ENCODE data around the gene MSI2. TPM values are rescaled to one million over a fixed set of nuclear protein-coding genes. Genes with fewer than 3 reads are reported as not detected.

MSI2 gene
- total RNA-seq, 1 donor from 2014 or later: 23.1 TPM

DNA sequence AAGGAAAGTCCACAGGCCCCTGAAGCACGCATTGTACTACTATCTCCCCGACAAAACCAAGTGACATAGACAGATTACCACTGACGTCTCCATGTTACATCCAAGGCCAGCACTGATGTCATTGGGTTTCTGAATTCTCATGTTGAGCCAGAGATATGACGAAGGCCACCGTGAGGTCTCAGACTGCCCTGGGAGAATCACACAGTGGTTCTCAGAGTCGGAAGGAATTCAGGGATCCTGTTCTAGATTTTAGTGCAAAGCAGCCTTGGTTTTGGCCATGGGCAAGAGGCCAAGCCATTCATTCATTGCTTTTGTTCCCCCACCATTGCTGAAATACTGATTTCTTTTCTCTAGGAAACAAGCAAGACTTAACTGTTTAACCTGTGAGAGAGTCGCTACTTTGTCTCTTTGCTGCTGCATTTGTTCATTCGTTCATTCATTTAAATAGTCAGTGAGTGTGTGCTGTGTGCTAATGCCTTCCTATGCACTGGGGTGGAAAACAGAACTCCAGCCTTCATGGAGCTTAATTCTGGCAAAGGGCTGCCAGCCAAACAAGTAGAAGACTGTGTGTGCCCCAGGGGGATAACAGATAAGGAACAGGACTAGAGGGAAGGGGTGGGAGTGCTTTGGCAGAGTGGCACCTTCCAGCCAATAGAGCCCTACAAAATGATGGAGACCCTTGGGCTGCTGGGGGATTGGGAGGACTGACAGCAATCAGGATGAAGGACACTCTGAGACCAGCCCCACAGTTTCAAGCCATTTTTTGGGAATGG lies 222.3 kb downstream of the MSI2 start:
- Mint-ChIP-seq H3K27ac (ENCODE audit: unreplicated experiment) (no peak overlapping the region), H3K36me3 (ENCODE audit: low read depth) (no peaks in the 10 kb centered on the region), H3K4me1 (ENCODE audit: low read depth) (peaks cover 40% of the 10 kb centered on the region), H3K9me3 (ENCODE audit: low read depth) (no peaks in the 10 kb centered on the region), H3K4me3 (ENCODE audit: unreplicated experiment) (no peak overlapping the region), H3K27me3 (ENCODE audit: low read depth) (no peaks in the 10 kb centered on the region)
- no peak for DNase-seq (ENCODE audit: low spot score)
- TF ChIP-seq, protein P1, sequence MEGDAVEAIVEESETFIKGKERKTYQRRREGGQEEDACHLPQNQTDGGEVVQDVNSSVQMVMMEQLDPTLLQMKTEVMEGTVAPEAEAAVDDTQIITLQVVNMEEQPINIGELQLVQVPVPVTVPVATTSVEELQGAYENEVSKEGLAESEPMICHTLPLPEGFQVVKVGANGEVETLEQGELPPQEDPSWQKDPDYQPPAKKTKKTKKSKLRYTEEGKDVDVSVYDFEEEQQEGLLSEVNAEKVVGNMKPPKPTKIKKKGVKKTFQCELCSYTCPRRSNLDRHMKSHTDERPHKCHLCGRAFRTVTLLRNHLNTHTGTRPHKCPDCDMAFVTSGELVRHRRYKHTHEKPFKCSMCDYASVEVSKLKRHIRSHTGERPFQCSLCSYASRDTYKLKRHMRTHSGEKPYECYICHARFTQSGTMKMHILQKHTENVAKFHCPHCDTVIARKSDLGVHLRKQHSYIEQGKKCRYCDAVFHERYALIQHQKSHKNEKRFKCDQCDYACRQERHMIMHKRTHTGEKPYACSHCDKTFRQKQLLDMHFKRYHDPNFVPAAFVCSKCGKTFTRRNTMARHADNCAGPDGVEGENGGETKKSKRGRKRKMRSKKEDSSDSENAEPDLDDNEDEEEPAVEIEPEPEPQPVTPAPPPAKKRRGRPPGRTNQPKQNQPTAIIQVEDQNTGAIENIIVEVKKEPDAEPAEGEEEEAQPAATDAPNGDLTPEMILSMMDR (IDR thresholded peaks at IDR 0.05): no peak

DNA sequence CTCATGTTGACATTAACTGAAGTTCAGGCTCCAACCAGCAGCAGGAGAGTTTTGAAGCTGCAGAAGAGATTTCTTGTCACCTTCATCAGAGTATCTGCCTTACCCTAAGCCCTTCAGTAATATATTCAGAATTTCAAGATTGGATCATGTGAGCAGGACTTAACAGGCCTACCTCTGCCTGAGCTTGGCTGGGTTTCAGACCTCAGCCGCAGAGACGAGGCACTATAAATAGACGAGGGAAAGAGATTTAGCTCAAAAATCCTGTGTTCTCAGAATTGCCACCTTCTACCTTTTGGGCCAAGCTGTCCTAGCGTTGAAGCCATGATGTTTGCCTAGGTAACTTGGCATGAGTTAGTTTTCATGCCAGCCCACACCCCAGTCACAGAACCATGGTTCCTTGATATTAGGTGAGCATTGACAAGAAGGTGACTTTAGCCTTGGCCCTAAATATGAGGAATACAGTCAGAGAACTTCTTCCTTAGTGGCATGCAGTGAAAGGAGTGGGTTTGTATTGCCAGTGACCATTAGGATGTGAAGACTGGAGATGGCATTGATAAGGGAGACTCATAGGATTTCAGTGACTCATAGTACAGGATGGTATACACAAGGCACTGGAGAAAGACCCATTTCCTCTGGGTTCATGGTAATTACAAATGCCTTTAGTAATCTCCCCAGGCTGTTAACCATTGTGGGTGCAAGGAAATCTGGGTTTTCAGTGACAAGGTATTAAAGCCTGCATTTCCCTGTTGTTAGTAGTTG lies 224.3 kb downstream of the MSI2 start:
- H3K4me1 Mint-ChIP-seq (ENCODE audit: low read depth): peaks cover 41% of the 10 kb centered on the region
- DNase-seq (ENCODE audit: low spot score): no peak
- H3K9me3 Mint-ChIP-seq (ENCODE audit: low read depth): no peaks in the 10 kb centered on the region
- H3K27me3 Mint-ChIP-seq (ENCODE audit: low read depth): no peaks in the 10 kb centered on the region
- no peak overlapping the region for H3K27ac Mint-ChIP-seq (ENCODE audit: unreplicated experiment)
- H3K36me3 Mint-ChIP-seq (ENCODE audit: low read depth): no peaks in the 10 kb centered on the region
- TF ChIP-seq, protein P1 (IDR thresholded peaks at IDR 0.05): no peak
- no peak overlapping the region for H3K4me3 Mint-ChIP-seq (ENCODE audit: unreplicated experiment)

DNA sequence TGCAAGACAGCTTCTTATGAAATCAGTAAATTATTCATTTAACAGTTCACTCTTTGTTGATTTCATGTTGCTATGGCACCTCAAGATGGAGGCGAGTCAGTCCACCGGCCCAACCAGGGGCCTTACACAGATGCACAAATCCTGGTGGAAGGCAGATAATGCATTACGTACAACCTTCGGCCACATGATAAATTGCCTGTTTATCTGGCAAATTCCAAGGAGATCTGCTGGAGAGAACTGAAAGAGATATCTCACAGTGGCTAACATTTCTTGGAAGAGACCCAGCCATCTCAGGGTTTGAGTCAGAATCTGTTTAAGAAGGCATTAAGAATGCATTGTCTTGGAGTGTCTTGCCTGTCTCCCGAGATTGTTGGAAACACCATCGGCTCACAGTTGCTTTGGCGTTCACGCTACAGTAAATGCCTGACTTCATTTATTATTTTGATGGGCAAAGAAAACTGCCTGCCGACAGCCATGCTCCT lies 225.6 kb downstream of the MSI2 start:
- no peak for DNase-seq (ENCODE audit: low spot score)
- Mint-ChIP-seq H3K27me3 (ENCODE audit: low read depth) (no peaks in the 10 kb centered on the region), H3K27ac (ENCODE audit: unreplicated experiment) (no peak overlapping the region), H3K4me3 (ENCODE audit: unreplicated experiment) (no peak overlapping the region), H3K4me1 (ENCODE audit: low read depth) (peaks cover 55% of the 10 kb centered on the region), H3K36me3 (ENCODE audit: low read depth) (no peaks in the 10 kb centered on the region), H3K9me3 (ENCODE audit: low read depth) (no peaks in the 10 kb centered on the region)
- TF ChIP-seq, protein P1 (IDR thresholded peaks at IDR 0.05): no peak

DNA sequence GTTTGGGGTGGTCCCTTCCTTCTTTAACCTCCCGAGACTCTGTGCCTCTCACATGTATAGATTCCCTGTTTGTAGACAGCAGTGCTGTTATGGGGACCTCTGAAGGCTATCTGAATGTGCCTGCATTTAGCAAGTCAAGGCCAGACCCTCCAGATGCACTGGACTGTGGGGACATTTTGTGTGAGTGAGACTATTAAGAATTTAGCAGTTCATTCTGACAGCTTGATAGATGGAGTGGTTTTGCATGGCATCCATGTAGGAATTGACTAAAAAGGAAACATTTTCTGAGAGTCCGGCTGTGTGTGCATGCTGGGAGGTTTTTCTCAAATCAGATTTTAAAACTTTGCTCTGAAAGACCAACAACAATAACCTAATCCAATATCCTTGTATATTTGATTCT lies 226.3 kb downstream of the MSI2 start:
- no peaks in the 10 kb centered on the region for H3K36me3 Mint-ChIP-seq (ENCODE audit: low read depth)
- H3K27ac Mint-ChIP-seq (ENCODE audit: unreplicated experiment): no peak overlapping the region
- DNase-seq (ENCODE audit: low spot score): no peak
- H3K4me1 Mint-ChIP-seq (ENCODE audit: low read depth): peaks cover 55% of the 10 kb centered on the region
- TF ChIP-seq, protein P1 (IDR thresholded peaks at IDR 0.05): no peak
- H3K9me3 Mint-ChIP-seq (ENCODE audit: low read depth): no peaks in the 10 kb centered on the region
- no peaks in the 10 kb centered on the region for H3K27me3 Mint-ChIP-seq (ENCODE audit: low read depth)
- no peak overlapping the region for H3K4me3 Mint-ChIP-seq (ENCODE audit: unreplicated experiment)

DNA sequence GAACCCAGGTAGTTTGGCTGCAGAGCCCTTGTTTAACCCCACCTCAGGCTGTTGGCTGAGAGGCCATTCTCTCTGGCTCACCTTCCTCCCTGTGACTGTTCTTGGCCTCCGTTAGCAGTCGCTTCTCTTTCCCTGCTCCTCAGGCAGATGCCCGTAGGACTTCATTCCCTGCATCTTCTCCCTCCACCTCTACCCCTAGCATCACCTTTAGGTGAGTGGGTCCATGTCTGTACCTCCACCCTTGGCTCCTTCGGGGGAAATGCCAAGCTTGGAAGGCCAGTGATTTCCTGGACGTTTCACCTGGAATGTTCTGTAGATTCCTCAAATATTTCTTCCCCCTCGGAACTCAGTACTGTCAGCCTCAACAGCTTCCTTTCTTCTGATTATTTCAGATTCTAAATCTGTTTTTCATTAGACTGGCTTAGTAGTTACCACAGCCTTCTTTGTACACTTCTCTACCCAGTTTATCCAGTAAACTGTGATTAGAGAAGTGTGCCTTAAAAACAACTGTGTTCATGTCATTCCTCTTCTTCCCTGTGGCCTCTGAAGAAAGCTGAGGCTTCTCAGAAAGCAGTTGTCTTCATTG lies 227.9 kb downstream of the MSI2 start:
- TF ChIP-seq, protein P1 (IDR thresholded peaks at IDR 0.05): no peak
- Mint-ChIP-seq H3K36me3 (ENCODE audit: low read depth) (no peaks in the 10 kb centered on the region), H3K9me3 (ENCODE audit: low read depth) (no peaks in the 10 kb centered on the region), H3K4me3 (ENCODE audit: unreplicated experiment) (no peak overlapping the region), H3K4me1 (ENCODE audit: low read depth) (peaks cover 55% of the 10 kb centered on the region), H3K27ac (ENCODE audit: unreplicated experiment) (no peak overlapping the region), H3K27me3 (ENCODE audit: low read depth) (no peaks in the 10 kb centered on the region)
- DNase-seq (ENCODE audit: low spot score): no peak

Measured in chondrocyte (in vitro differentiated cells).